GM23248 (cell line): ENCODE results near the gene PDIK1L.

ENCODE experiments used
- EZH2 ChIP-seq: fragments of 200-600 bp; sonication (generic); IDR thresholded peaks from 2 replicates; pipeline ENCODE4 v1.6.1; 2018; ENCODE audit warnings: antibody characterized with exemption, mild to moderate bottlenecking; ENCODE audit not compliant: insufficient read depth, poor library complexity, severe bottlenecking
- EZH2phosphoT487 ChIP-seq: fragments of 200-600 bp; sonication (generic); IDR thresholded peaks from 2 replicates; pipeline ENCODE4 v1.6.1; 2018; ENCODE audit warnings: antibody characterized with exemption, moderate library complexity, mild to moderate bottlenecking, low read depth; ENCODE audit not compliant: insufficient read depth

DNA sequence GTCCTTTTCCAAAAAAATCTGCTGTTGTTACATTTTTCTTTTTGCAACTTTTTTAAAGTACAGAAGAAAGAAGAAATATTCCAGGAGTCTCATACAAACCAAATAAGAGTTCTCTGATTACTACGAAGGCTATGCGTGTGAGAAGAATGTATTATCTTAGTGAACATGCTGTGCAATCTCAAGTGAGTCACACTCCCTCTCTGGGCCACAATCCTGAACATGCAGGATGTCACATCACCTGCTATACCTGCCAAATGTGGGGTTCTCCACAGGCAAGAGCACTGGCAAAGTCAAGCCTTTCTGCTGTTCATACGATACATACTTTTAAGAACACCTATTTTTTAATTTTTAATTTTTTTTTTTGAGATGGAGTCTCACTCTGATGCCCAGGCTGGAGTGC is 22.5 kb upstream of the PDIK1L start:
- no peak for TF ChIP-seq EZH2
- TF ChIP-seq EZH2phosphoT487: no peak
